22Rv1 (cell line): ENCODE measurements around the gene NKIRAS2.

ENCODE experiments used
- CTCF ChIP-seq: fragments of 450-650 bp; IDR thresholded peaks from 2 replicates; pipeline ENCODE4 v1.5.1; 2017; ENCODE audit warnings: mild to moderate bottlenecking
- ZFX ChIP-seq: fragments of 450-650 bp; IDR thresholded peaks from 2 replicates; pipeline ENCODE4 v1.6.1; 2017; ENCODE audit warnings: antibody characterized with exemption, borderline replicate concordance

DNA sequence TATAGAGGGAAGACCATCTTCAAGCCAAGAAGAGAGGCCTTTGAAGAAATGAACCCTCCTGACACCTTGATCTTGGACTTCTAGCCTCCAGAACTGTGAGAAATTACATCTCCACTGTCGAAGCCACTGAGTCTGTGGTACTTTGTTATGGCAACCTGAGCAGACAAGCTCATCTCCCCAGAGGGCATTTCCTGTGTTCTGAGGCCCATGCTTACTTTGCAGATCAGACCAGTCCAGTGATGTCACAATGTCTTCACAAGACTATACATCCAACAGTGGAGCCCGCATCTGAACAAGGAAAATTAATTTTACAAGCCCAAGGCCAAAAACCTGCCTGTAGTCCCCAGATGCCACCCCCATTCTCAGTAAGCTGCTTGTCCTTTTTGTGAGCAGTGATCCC, 45.3 kb downstream of the NKIRAS2 start:
- TF ChIP-seq CTCF (no peak), ZFX (no peak)
